B cell (primary cell): ENCODE results near the gene NDUFS7.

Experiments
- CTCF ChIP-seq: fragments of 200-600 bp; IDR thresholded peaks from one replicate; pipeline ENCODE4 v1.8.0; 2022; ENCODE audit warnings: antibody characterized with exemption, mild to moderate bottlenecking
- EZH2 ChIP-seq: IDR thresholded peaks from 2 replicates; pipeline ENCODE4 v1.6.1; 2012; ENCODE audit warnings: borderline replicate concordance, low read depth, mild to moderate bottlenecking, moderate library complexity, low read length; ENCODE audit not compliant: insufficient read depth, poor library complexity, severe bottlenecking

GRCh38 chr19:1441022-1441426 is 57.3 kb downstream of the NDUFS7 start:
- no peak for TF ChIP-seq CTCF
- no peak for TF ChIP-seq EZH2
